NCI-H2081 (cell line): ENCODE measurements around the gene WIPF3.

ENCODE experiments used
- DNase-seq, 2 experiments: peaks; one replicate each; lab custom pipeline; 2025; lab: John Stamatoyannopoulos, UW

WIPF3 gene

GRCh38 chr7:29806208-29806994 is at the start of gene WIPF3:
Gene WIPF3, plus strand, starts transcription at chr7:29806508. Its CDS starts 28,217 bp downstream, at chr7:29834725.
- DNase-seq, result peak; percentile 5 to 51

DNA sequence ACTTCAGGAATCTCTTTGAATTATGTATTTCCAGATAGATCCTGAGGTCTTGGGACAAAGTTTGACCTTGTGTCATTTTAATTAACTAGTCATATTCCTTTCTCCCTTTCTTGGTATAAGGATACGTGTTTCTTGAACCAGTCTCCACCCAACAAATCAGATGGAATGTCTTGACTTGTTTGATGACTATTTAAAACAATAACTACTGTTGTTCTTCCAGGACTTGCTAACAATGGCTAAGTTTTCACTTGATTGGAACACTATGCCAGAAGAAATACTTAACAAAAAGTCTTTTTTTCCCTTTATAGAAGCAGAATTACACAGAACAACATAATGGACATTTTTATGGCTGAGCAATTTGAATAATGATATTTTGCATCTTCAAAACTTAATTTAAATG is 43.0 kb upstream of the WIPF3 start:
- no peak for DNase-seq

DNA sequence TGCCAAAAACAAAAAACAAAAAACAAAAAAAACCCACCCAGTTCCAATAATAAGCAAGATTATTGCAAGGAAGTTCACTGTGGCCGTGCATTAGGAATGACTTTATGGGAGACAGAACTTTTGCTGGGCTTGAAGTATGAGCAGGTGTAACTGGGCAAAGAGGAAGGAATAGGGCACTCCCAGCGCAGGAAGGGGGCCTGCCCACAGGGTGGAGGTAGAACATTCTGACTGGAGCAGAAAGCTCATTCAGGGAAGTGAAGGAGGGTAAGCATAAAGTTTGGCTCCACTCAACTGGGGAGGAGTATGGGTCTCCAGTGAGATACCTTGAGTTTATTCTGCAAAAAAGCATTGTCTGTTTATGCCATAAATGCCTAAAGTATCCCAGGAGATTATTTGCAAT is 42.1 kb upstream of the WIPF3 start:
- peak in 1 of 2 experiments; percentile 10 for DNase-seq

GRCh38 chr7:29765490-29765889 is 40.8 kb upstream of the WIPF3 start:
- DNase-seq, result no peak

- DNase-seq, result no peak
Measured at GRCh38 chr7:29770371-29770770, 35.9 kb upstream of the WIPF3 start.

DNA sequence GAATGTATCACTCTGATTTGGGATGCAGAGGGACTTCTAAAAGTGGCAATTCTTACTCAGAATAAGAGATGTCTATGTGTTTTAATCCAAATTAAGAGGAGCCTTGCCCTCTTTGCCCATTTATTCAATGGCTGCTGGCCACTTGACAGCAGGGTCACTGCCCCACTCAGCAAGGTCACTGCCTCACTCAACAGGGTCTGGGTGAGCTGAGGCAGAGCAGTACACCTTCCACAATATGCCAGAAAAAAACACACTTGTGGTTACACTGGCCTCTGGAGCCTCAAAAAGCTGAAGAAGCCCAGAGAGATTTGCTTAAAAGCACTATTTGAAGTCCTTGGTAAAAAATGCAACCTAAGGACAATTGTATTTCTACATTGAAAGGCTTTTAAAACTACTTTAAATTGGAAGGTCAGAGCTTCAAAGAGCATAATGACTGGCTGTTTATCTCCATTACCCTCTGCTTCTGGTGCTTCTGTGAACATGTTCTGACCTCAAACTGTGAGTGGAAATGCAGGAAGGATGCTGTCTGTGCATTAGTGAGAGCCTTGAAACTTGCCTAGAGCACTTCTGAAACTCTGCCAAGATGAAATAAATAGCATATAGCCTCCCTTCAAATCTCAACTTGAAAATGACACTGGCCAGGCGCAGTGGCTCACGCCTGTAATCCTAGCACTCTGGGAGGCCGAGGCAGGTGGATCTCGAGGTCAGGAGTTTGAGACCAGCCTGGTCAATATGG is 35.1 kb upstream of the WIPF3 start:
- peak in 1 of 2 experiments; percentile 20 for DNase-seq

DNA sequence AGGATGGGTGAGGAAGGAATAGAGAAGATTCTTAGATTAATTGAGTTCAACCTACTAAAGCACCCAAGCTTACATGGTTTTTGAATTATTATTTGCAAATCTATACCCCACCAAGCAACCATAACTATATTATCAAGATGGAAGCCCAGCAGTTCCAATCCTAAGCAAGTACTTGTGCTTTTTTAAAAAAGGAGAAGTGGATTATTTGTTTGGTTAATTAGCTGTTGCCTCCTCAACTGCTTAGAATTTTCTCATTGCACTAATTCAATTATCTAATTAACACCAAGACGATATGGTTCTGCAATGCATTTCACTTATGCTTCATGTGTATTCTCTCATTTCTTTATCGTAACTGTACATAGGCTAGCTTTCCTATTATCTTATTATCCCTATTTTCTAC is 27.3 kb upstream of the WIPF3 start:
- no peak for DNase-seq

DNA sequence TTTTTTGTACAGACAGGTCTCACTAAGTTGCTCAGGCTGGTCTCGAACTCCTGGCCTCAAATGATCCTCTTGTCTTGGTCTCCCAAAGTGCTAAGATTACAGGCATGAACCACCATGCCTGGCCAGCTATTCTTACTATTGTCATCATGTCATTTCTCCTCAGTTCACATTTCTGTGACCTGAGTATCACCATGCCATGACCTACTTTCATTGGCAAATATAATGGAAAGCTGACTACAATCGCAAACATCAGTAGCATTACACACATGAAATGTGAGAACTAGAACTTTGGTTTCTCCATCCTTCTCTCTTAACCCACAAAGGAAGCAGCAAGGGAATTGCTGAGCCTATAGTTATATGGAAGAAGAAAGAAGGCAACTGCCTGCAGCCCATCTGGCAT is 26.0 kb upstream of the WIPF3 start:
- no peak for DNase-seq

- no peak for DNase-seq
Measured at GRCh38 chr7:29783671-29784070, 22.6 kb upstream of the WIPF3 start.

DNA sequence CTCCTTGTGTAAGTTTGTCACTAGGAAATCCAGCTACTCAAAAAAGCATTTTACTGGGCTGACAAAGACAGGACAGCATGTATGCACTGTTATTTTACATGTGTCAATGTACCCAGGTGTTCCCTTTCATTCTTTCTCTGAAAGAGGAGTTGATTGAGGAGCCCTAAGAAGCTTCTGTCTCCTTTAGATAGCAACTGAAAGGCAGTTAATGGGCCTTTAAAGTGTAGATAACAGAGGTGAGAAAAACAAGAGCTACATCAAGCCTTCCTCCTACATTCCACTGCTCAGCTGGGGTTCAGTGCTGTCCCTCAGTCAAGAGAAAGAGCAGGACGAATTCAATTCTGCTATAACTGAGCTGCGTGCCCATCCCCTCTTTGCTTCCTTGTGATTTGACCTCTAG is 12.8 kb upstream of the WIPF3 start:
- DNase-seq, result no peak

- DNase-seq, result no peak
Measured at GRCh38 chr7:29794959-29795629, 11.2 kb upstream of the WIPF3 start.

DNA sequence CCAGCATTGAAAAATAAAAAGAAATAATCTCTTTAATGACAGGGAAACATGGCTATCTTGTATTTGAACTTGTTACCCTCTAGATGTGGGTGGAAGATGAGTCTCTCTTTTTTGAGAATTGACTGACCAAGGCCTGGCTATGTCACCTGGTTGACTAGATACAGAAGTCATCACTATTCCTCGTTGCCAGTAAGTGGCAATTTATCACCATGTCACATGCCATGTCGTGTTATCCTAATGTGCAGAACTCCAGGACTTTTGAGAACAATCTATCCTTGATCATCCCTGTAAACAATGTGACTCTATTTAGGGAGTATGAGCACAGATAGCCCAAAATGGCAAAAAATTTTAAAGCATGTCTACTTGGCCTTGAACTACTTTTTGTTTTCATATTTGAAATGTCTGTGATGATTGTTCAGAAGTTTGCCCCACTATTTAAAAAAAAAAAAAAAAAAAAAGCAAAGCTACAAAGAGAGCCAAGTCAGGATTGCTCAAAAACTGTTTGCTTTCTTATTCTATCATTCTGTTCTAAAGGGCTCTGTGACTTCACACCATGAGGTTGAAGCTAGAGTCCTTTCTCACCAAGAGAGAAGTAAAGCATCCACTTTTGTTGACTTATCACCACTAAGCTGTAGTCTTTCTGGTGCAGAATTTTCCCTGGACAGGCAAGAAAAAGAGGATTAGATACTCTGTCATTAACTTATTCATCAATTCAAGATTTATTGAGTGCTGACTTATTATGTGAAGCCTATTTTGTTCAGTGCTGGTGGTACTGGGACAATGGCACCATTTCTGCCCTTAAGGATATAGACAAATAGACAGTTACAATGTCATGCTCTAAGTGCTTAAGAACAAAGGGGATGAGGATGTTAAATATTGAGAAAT is 10.4 kb upstream of the WIPF3 start:
- DNase-seq, result no peak

DNA sequence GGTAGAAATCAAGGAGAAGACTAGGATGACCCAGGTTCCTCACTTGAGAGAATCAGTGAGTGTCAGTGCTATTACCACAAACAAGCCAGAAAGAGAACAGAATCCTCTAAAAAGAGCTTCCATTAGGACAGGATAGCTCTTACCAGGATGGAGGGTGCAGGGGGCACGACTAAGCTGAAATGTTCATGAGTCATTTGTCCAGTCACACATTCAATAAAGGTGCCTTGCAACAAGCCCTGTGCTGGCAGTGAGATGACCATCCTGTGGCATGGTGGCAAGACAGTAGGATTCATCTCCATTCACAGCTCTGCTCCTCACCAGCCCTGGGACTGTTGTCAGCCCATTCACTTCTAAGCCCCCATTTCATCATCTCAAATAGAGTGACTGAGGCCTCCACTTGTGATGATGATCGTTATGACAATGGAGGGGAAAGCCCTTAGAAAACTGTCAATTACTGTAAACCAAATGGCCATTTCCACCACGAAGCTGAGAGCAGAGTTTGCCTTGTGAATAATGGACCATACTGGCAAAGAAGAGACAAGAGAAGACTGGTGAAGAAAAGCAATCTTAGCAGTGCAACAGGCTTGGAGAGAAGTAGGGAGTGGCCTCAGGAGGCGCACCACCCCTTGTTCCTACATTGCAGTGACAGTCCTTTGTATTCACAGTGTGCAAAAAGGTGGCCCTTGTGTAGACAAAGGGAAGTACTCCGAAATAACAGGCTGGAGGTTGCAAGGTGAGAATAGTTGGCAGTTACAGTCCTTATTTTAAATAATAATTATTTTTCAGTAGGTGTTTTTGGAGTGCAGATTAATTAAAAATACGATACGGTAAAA is 9.0 kb upstream of the WIPF3 start:
- DNase-seq, result no peak

DNA sequence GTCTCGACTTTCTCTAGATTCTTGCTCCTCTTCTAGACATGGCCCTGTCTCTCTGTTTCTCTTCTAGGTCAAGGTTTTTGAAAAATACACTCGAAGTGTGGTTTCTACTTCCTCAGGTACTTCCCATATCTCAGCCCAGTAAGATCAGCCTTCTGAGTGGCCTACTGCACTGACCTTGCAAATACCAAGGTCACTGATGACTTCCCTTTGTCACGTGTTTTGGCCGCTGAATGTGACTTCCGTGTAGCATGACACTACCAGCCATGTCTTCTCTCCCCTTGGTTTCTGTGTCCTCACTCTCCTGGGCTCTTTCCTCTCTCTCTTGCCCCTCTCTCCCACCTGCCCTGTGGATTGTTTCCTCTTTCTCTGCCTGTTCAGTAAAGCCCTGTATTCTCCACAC is 7.9 kb upstream of the WIPF3 start:
- DNase-seq, result no peak

- DNase-seq, result no peak
Measured at GRCh38 chr7:29801929-29802328, 4.4 kb upstream of the WIPF3 start.

- DNase-seq, result no peak
Measured at GRCh38 chr7:29805031-29805430, 1.3 kb upstream of the WIPF3 start.

DNA sequence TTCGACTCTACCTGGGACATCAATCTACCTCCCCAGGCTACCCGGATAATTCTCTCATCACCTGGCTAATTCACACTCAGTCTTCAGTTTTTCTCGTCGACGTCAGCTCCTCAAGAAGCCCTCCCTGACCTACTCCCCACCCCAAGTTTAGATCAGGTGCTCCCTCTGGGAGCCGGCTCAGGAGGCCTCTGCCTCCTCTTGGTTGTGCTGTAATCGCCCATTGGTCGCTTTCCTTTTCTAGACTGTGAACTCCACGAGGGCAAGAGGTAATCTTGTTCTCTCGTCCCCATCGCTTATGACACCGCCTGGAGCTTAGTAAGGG is 461 bp upstream of the WIPF3 start:
- no peak for DNase-seq

- DNase-seq, result no peak
Measured at GRCh38 chr7:29806995-29807841, 910 bp downstream of the WIPF3 start.

DNA sequence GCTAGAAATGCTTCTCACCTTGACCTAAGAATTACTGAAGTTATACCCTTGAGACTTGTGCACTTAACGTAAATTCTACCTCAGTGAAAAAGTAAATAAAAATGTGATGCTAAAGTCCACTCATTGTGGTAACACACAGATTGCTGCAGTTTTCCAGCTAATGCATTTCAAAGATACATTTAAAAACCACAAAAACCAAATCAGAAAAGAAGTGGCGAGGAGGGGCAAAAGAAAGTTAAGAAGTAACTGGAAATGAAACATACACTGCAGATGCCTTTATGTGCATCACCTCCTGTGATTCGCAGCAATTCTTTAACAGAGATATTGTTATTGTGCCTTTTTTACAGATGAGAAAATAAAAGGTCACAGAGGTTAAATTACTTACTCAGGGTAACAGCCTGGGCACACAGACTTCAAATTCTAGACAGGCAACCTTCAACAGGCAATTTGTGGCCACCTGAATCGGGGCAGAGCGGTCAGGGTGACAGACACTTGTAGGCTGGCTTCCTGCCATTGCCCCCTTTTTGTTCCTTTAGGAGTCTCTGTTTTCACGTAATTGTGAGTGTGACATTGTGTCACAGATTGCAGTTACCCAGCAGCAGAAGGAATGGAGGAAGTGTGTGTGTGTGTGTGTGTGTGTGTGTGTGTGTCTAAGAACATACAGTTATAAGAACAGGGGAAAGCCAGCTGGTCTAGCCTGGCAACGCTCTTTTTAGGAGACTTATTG is 1.9 kb downstream of the WIPF3 start:
- no peak for DNase-seq
